B cell (primary cell): ENCODE results near the gene TCEA3. TPM values are rescaled to one million over a fixed set of nuclear protein-coding genes. Genes with fewer than 3 reads are reported as not detected.

Source experiments
- ATAC-seq: fragments of 200-7000 bp; cut with Tn5 transposase; one replicate; pipeline ENCODE4 v1.10.0; 2021; ENCODE audit warnings: low read depth, mild to moderate bottlenecking, moderate number of reproducible peaks, moderate library complexity
- CTCF ChIA-PET: fragments of 350-600 bp; sonication (Branson Sonifier 250); formaldehyde crosslinking; loops from one replicate; lab custom pipeline; 2021; ENCODE audit warnings: antibody characterized with exemption, inconsistent platforms; lab: Charles Lee
- POLR2A ChIA-PET: fragments of 350-600 bp; sonication (Branson Sonifier 250); formaldehyde crosslinking; loops from one replicate; lab custom pipeline; 2021; ENCODE audit warnings: antibody characterized with exemption; lab: Charles Lee
- DNase-seq: peaks from one replicate; pipeline ENCODE4 v3.0.0; 2013
- H2AFZ ChIP-seq: 2 replicates; pipeline ENCODE4 v1.6.1; 2012; ENCODE audit warnings: mild to moderate bottlenecking, low read depth, low read length; ENCODE audit not compliant: insufficient read depth, poor library complexity, severe bottlenecking
- H3K27ac ChIP-seq, 2 donors: 1 replicate in 1 of 2; 2 replicates in 1 of 2; pipeline ENCODE4 v1.5.1; 2012 to 2013; ENCODE audit warnings: low read length in 2 of 2, mild to moderate bottlenecking in 2 of 2, moderate library complexity in 1 of 2
- H3K27me3 ChIP-seq, 4 experiments: fragments of 200-600 bp in 1 of 4; sonication (generic) in 1 of 4; replicated peaks in 1 of 4; 1 replicate in 2 of 4; 2 replicates in 2 of 4; pipeline versions ENCODE4 v1.6.1 to v1.7.0; 2013 to 2016; ENCODE audit warnings: low read length in 3 of 4, mild to moderate bottlenecking in 2 of 4, mixed read lengths in 1 of 4, moderate library complexity in 1 of 4; ENCODE audit not compliant: insufficient read depth in 4 of 4, control insufficient read depth in 3 of 4; ENCODE audit errors: control extremely low read depth in 1 of 4
- H3K36me3 ChIP-seq, 2 experiments: replicated peaks in 1 of 2; 1 replicate in 1 of 2; 2 replicates in 1 of 2; pipeline versions ENCODE4 v1.6.1 to v1.7.1; 2013; ENCODE audit warnings: low read length in 1 of 2; ENCODE audit not compliant: insufficient read depth in 2 of 2, control insufficient read depth in 1 of 2; ENCODE audit errors: control extremely low read depth in 1 of 2, extremely low read depth in 1 of 2
- H3K4me1 ChIP-seq, 2 donors: fragments of 200-600 bp in 1 of 2; sonication (generic) in 1 of 2; 1 replicate in 1 of 2; 2 replicates in 1 of 2; pipeline versions ENCODE4 v1.5.1 to v1.6.1; 2013 to 2017; ENCODE audit warnings: low read length in 2 of 2; ENCODE audit not compliant: control insufficient read depth in 2 of 2, insufficient read depth in 2 of 2
- H3K4me2 ChIP-seq: replicated peaks from 2 replicates; pipeline ENCODE3; 2012; ENCODE audit warnings: mild to moderate bottlenecking, low read depth, low read length; ENCODE audit not compliant: poor library complexity, severe bottlenecking
- H3K4me3 ChIP-seq, 5 experiments: fragments of 200-600 bp in 1 of 5; sonication (generic) in 1 of 5; 1 replicate in 3 of 5; 2 replicates in 2 of 5; pipeline versions ENCODE4 v1.5.1 to v1.7.0; 2011 to 2016; ENCODE audit warnings: low read length in 4 of 5, mild to moderate bottlenecking in 4 of 5, low read depth in 2 of 5, control low read depth in 1 of 5, moderate library complexity in 1 of 5; ENCODE audit not compliant: insufficient read depth in 1 of 5; ENCODE audit errors: control extremely low read depth in 1 of 5, extremely low read depth in 1 of 5
- H3K79me2 ChIP-seq: fragments of 200-600 bp; sonication (generic); one replicate; pipeline ENCODE4 v1.6.0; 2016; ENCODE audit warnings: low read length; ENCODE audit not compliant: control insufficient read depth, insufficient read depth
- H3K9ac ChIP-seq: fragments of 200-600 bp; sonication (generic); 2 replicates; pipeline ENCODE4 v1.6.1; 2017; ENCODE audit warnings: mild to moderate bottlenecking, low read length, moderate library complexity
- H3K9me3 ChIP-seq, 3 donors: one replicate each; pipeline versions ENCODE4 v1.6.1 to v1.7.1; 2013; ENCODE audit warnings: low read length in 2 of 3; ENCODE audit not compliant: control insufficient read depth in 2 of 3, insufficient read depth in 1 of 3; ENCODE audit errors: control extremely low read depth in 1 of 3
- H4K20me1 ChIP-seq: 2 replicates; pipeline ENCODE4 v1.6.0; 2012; ENCODE audit warnings: mild to moderate bottlenecking, low read length; ENCODE audit not compliant: insufficient read depth, control insufficient read depth, poor library complexity, severe bottlenecking
- H3K27ac Mint-ChIP-seq: one replicate; pipeline ENCODE4 v1.8.0; 2021; ENCODE audit warnings: mixed read lengths
- H3K27me3 Mint-ChIP-seq: one replicate; pipeline ENCODE4 v1.8.0; 2021; ENCODE audit warnings: mixed read lengths
- H3K4me1 Mint-ChIP-seq: one replicate; pipeline ENCODE4 v1.8.0; 2021; ENCODE audit warnings: mixed read lengths
- H3K4me3 Mint-ChIP-seq: one replicate; pipeline ENCODE4 v1.8.0; 2021; ENCODE audit warnings: mixed read lengths
- H3K9me3 Mint-ChIP-seq: one replicate; pipeline ENCODE4 v1.8.0; 2022; ENCODE audit warnings: mixed read lengths; ENCODE audit not compliant: insufficient read depth
- CTCF ChIP-seq: fragments of 200-600 bp; IDR thresholded peaks from one replicate; pipeline ENCODE4 v1.8.0; 2022; ENCODE audit warnings: antibody characterized with exemption, mild to moderate bottlenecking
- EZH2 ChIP-seq: IDR thresholded peaks from 2 replicates; pipeline ENCODE4 v1.6.1; 2012; ENCODE audit warnings: borderline replicate concordance, low read depth, mild to moderate bottlenecking, moderate library complexity, low read length; ENCODE audit not compliant: insufficient read depth, poor library complexity, severe bottlenecking
- WGBS: methylation state at CpG from one replicate; pipeline ENCODE4 v1.1.5; 2013; ENCODE audit warnings: missing lambda C conversion rate; ENCODE audit not compliant: insufficient coverage; 5-methylcytosine and 5-hydroxymethylcytosine counted together
- intact Hi-C: fragments of 100-400 bp; cut with micrococcal nuclease; formaldehyde crosslinking; loops from one replicate; pipeline ENCODE4 v1.10.0; 2022
- polyA plus RNA-seq: library from polyadenylated mRNA; depleted of rRNA; stranded (reverse); fragments of >200 nt; gene quantifications from 2 replicates; pipeline ENCODE4 v1.2.3, GENCODE V29; 2012
- total RNA-seq, 2 donors: library from RNA; stranded (reverse); fragments of 120-200 nt in 1 of 2; gene quantifications; 1 replicate in 1 of 2; 2 replicates in 1 of 2; pipeline versions ENCODE4 v1.2.3 to v1.2.4, GENCODE V29; 2013 to 2022

The TCEA3 gene
- total and polyA plus RNA-seq, 2 donors (not counting 1 experiment from before 2014, with no cell fraction given): 0.22 TPM; not detected in 1

- Histone ChIP-seq H3K36me3 (no peaks in the 10 kb centered on the region), H3K4me1 (peaks cover 0 to 5% of the 10 kb centered on the region in 2 donors), H3K79me2 (no peaks in the 10 kb centered on the region), H3K9ac (no peak overlapping the region), H3K27me3 (peaks cover 0 to 3% (median 0%) of the 10 kb centered on the region in 4 experiments), H3K9me3 (no peaks in the 10 kb centered on the region), H3K4me2 (no peak overlapping the region), H3K4me3 (no peak overlapping the region), H4K20me1 (no peaks in the 10 kb centered on the region), H2AFZ (no peak overlapping the region), H3K27ac (no peak overlapping the region)
- intact Hi-C loops: no loop called here
- CTCF ChIA-PET: no interaction called here
- H3K4me1 Mint-ChIP-seq: peaks cover 3% of the 10 kb centered on the region
- H3K27me3 Mint-ChIP-seq: peaks cover 22% of the 10 kb centered on the region
- POLR2A ChIA-PET: no interaction called here
- H3K4me3 Mint-ChIP-seq: no peak overlapping the region
- H3K27ac Mint-ChIP-seq: no peak overlapping the region
- no CpG with 5 or more reads among the region's 1 CpG for WGBS
- ATAC-seq (no peak), DNase-seq (no peak)
- H3K9me3 Mint-ChIP-seq: no peaks in the 10 kb centered on the region
- TF ChIP-seq CTCF (no peak), EZH2 (no peak)
These were observed 25.3 kb downstream of the TCEA3 start for GRCh38 chr1:23399229-23399628.

DNA sequence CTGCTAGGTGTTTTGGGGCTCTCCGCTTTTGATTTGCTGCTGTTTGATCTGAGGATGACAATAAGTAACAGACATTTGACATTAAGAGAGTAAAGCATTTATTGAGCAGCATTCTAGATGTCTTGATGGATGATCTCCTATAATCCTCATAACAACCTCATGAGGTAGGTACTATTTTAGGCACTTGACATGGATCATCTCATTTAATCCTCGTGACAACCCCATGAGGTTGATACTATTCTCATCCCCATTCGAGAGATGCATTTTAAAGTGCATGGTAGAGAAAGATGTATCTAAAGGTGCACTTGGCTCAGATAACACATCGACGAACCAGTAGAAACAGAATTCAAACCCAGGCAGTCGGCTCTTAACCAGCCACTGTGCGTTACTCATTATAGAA, 26.6 kb downstream of the TCEA3 start:
- TF ChIP-seq CTCF (no peak), EZH2 (no peak)
- intact Hi-C loops: no loop called here
- no peak overlapping the region for H3K4me3 Mint-ChIP-seq
- H3K4me1 Mint-ChIP-seq: no peaks in the 10 kb centered on the region
- Histone ChIP-seq H4K20me1 (no peaks in the 10 kb centered on the region), H3K4me3 (no peak overlapping the region), H3K36me3 (no peaks in the 10 kb centered on the region), H3K4me1 (no peaks in the 10 kb centered on the region), H3K27ac (no peak overlapping the region), H3K79me2 (no peaks in the 10 kb centered on the region), H3K9ac (no peak overlapping the region), H2AFZ (no peak overlapping the region), H3K9me3 (no peaks in the 10 kb centered on the region), H3K27me3 (peaks cover 0 to 3% (median 0%) of the 10 kb centered on the region in 4 experiments), H3K4me2 (no peak overlapping the region)
- DNase-seq (no peak), ATAC-seq (no peak)
- H3K27me3 Mint-ChIP-seq: peaks cover 22% of the 10 kb centered on the region
- WGBS: no CpG with 5 or more reads among the region's 7 CpGs
- no peaks in the 10 kb centered on the region for H3K9me3 Mint-ChIP-seq
- H3K27ac Mint-ChIP-seq: no peak overlapping the region
- ChIA-PET CTCF (no interaction called here), POLR2A (no interaction called here)
